ENCODE measurements around the gene CBLIF.

DNA sequence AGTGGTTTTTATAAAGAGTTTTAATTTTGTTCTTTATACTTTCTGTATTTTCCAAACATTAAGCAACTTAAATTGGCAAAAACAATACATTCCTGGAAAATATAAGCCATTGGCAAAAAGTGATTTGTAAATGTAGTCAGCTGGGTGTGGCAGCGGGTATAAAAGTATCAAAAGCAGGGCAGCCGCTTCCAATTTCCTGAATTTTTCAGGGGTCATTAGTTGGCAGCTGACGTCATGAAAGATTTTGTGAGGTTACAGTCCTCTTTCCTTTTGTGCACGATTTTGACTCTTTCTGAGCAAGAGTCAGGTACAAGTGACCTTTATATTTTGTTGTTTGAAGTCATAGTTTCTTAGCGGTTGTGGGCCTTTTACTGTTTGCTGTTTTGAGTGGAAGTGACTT is 33.3 kb upstream of the CBLIF start, which contains the start of gene OOSP3:
- TF ChIP-seq POLR2AphosphoS5 (IDR thresholded peaks at IDR 0.05), result no peak
- TF ChIP-seq CTCF (IDR thresholded peaks at IDR 0.05), result no peak
